Inflammatory macrophage treated with lipopolysaccharide for 1 hour (primary cell): ENCODE results near the gene ZFYVE21.

ENCODE experiments used
- DNase-seq, 2 donors: peaks; one replicate each; pipeline ENCODE4 v3.0.0-alpha.2; 2020 to 2022

ZFYVE21 gene

GRCh38 chr14:103739466-103739792 lies 23.8 kb downstream of the ZFYVE21 start:
- DNase-seq, result no peak

GRCh38 chr14:103739793-103740501 lies 24.3 kb downstream of the ZFYVE21 start:
- no peak for DNase-seq

DNA sequence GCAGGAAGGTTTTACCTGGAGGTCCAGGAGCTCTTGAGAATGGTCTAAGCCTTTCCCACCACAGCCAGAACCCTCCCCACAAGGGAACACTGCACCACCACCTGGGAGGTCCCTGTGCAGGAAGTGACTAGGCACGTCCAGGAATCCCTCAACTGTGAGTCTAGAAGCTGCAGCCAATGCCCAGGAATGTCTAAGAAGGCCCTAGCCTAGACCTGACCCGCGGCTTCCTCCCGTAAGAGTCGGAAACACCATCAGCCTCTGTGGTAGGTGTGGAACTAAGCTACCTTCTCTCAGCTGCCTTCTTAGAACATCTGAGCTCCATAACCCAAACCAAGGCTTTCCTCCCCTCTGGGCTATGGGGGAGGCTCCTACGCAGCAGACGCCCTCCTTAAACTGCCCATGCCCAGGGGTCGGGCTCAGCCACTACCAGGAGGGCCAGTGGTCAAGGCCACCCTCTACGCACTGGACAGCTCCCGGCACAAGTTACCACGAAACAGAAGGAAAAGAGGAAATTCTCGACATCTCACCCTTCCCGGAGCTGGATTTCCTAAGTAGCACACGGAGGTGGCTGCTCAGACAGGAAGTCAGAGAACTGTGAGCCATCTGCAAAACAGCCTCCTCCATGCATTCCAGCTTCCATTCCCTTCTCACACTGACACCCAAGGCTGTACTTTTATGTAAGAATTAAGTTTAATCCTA lies 25.5 kb downstream of the ZFYVE21 start:
- peak; percentile 26 to 51 for DNase-seq

DNA sequence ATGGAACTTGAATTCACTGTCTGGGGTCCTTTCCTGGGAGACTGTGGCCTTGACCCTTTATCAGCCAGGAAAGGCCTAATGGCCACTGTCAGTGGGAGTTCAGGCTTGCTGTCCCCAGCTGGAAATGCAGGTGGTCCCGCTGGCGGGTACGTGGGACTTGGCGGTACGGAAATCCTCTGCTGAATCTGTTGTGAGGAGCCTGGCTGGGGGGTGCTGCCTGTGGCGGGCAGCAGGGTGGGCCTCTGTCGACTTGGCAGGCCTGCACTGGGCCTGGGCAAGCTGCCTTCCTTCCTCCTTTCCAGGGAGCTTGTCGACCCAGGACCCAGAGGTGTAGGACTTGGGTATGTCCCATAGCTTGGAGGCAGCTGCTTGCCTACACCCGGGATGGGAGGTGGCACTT lies 26.3 kb downstream of the ZFYVE21 start:
- DNase-seq, result no peak

DNA sequence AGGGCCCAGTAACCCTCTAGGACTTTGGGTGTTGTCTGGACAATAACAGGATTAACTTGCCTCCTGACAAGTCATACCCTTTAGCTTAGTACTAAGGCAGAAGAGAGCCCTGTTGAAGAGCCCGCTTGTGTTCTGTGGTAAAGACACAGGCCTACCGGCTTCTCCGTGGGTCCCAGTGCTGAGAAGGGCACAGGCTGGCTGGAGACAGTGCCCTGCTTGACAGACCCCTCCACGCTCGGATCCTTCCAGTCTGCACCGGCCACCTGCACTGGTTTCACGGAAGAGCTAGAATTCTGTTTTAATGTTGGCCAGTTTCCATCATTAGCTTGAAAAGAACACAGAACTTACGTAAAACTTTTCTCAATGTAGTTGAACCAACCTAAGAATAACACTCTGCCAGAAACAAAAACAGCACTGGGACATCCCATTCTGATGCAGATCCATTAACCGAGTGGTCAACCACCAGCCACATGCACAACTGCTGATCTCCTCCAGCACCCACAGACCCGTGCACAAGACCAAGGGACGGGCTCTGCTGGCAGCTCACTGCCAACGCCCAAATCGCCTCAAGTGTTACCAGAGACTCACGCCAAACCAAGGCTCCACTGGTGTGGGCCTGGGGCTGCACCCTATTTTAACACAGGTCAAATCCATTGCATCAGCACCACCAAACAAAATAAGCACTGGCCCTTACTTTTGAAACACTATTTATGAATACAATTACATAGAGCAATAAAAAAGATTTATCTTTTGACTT lies 27.1 kb downstream of the ZFYVE21 start:
- no peak for DNase-seq

- no peak for DNase-seq
These were observed 28.1 kb downstream of the ZFYVE21 start for GRCh38 chr14:103743691-103744090.

DNA sequence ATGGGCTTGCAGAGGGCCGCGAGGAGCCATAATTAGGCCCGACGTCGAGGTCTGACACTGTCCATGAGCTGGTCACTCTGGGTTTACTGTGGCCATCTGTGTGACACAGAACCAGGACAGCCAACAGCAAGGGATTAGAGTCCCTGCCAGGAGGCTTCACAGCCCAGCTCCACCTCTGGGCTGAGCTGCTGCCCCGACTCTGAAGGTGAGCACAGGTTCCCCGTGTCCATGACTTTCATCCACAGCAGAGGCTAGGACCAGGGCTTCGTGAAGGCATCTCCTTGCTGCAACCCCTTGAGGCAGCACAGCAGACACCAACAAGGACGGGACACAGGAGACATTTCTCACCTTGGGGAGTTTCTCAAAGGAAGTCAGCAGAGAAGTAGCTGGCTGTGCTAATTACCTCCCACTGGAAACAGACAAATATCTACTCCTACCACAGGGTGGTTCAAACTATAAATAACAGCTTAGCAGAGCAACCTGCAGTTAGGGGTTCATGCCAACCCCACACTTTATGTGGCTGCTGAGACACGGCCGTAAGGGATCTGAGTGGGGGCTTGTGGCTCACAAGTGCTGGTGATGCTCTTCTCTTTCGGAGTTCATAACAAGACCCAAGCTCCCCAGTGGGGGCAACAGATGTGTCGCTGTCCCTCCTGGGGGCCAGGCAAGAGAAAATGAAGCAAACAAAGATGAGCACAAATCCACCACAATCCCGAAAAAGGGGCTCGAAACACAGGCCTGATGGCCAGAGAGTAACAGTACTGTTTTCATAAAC lies 29.2 kb downstream of the ZFYVE21 start:
- DNase-seq, result no peak

DNA sequence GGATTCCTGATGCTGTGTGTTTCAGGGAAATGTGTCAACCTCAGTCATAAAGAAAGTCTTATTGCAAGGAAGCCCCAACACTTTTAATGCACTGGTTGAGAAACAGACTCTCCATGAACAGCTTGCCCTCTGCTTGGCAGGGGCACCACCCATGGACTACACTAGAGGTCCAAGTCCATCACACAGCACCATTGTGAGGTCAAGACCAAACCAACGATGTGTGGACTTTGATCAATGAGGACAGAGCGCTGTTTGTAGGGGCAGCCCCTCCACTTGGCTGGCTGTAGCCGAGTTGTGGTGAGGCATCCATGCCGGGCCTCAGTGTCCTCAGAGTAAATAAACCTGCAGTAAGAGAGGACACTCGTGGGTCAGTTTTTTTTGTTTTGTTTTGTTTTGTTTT lies 29.8 kb downstream of the ZFYVE21 start:
- no peak for DNase-seq

DNA sequence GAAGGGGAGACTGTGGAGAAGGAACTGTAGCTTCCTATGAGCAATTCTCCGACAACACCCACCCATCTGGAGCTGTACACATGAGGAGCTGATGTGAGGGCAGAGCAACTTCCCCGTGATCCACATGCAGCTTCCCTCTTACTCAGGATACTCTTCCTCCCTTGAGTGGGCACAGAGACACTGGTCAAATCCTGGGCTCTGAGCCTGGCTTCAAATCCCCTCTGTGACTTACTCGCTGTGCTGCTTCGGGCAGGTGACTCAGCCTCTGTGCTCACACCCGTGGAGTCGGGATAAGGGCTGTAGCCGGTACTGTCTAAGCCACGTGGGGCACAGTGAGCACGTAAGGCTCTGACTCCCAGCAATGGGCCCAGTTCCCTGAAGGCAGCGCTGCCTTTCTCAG lies 31.1 kb downstream of the ZFYVE21 start:
- peak; percentile 53 to 87 for DNase-seq

- no peak for DNase-seq
These were observed 32.9 kb downstream of the ZFYVE21 start for GRCh38 chr14:103748534-103748857.

DNA sequence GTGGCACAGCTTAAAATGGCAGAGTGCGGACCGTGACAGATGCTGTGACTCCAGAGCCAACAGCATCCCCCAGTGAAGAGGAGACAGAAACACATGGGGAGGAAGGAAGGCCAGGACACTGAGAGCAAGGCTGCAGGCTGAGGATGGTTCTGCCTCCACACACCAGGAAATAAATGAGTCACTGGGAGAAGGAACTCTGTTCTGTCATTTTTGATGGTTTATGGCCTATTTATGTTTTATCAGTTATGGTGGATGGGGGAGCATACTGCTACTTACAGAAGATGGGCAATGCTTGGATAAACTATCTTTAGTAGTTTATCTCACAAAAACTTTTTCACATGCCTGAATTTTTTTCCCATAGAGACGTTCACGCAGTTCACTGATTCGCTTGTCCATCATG lies 33.8 kb downstream of the ZFYVE21 start:
- no peak for DNase-seq

- no peak for DNase-seq
These were observed 34.2 kb downstream of the ZFYVE21 start for GRCh38 chr14:103749860-103750259.

- DNase-seq, result no peak
These were observed 38.2 kb downstream of the ZFYVE21 start for GRCh38 chr14:103753774-103754173.

- DNase-seq, result no peak
These were observed 39.5 kb downstream of the ZFYVE21 start for GRCh38 chr14:103755060-103755459.

- no peak for DNase-seq
These were observed 42.6 kb downstream of the ZFYVE21 start for GRCh38 chr14:103758059-103758776.

DNA sequence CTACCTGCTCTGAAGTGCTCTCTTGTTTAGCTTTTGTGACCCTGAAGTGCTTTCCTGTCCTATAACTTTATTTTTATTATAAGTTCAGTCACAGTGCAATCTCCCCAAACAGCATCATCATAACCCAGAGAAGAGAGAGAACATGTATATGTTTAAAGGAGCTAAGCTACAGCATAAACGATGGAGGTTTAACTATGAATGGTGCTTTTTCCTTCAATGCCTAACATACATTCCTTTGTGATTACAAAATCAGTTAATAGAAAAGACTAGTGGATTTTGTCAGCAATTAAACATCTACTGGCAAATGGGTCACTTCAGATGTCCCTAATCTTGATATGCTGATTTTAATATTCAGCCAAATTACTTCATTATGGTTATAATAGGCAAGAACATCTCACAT lies 46.4 kb downstream of the ZFYVE21 start:
- no peak for DNase-seq

DNA sequence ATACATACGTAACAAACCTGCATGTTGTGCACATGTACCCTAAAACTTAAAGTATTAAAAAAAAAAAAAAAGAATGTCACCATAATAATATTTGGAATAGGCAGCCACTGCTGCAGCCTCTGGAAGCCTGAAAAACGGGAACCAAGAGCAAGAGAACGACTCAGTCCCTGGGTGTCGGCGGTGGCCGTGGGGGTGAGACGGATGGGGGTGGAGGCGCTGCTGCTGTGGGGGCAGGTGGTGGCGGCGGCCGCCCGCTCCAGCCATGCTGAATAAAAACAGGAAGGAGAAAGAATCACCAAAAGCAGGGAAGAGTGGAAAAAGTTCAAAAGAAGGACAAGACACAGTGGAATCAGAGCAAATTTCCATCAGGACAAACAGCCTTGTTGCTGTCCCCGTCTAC lies 46.9 kb downstream of the ZFYVE21 start:
- peak; percentile 22 to 30 for DNase-seq

DNA sequence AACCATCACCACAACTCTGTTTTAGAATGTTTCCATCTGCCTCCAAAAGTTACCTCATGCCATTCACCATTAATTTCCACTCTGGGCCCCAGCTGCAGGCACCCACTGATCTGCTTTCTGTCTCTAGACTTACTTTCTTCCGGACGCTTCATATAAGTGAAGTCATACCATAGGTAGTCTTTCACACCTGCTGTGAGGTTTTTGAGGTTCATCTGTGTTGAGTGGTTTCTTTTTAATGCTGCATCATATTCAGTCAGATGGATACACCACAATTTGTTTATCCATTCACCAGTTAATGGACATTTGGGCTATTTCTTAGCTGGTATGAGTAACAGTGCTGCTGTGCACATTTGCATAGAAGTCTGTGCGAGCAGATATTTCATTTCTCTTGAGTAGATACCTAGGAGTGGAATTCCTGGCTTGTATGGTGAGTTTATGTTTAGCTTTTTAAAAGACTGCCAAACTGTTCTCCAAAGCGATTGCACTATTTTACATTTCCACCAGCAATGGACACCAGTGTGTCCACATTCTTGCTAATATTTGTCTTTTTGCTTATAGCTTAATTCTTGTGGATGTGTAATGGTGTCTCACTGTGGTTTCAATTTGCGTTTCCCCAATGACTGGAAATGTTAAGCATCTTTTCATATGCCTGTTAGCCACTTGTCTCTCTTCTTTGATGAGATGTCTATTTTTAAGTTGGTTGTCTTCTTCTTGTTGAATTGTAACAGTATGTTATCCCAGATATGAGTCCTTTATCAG lies 48.3 kb downstream of the ZFYVE21 start:
- no peak for DNase-seq

GRCh38 chr14:103765526-103765925 lies 49.9 kb downstream of the ZFYVE21 start:
- DNase-seq, result no peak

GRCh38 chr14:103767336-103767894 lies 51.8 kb downstream of the ZFYVE21 start:
- no peak for DNase-seq

- DNase-seq, result no peak
These were observed 54.9 kb downstream of the ZFYVE21 start for GRCh38 chr14:103770500-103770899.

DNA sequence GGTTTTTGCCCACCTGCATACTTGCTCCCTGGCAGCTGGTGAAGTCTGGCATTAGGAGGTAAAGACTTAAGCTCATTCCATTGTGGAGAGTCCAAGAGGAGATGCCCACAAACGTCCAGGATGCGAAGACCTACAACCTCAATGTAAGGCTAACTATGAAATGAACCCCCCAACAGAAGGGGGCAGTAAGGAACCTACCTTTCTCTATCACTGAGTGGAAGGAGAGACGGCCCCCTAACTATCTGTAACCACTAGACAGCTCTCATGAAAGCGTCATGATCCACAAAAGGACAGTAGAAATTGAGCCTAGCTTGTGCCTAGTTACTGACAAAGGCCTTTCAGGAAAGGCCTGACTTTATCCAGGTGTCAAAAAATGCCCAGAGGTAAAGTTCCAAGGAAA lies 55.3 kb downstream of the ZFYVE21 start:
- DNase-seq, result no peak
